Measurements from ENCODE around the gene FAM174C. TPM values are rescaled to one million over a fixed set of nuclear protein-coding genes. Genes with fewer than 3 reads are reported as not detected.

The FAM174C gene
- total RNA-seq, 1 donor from 2014 or later: 22.7 TPM

GRCh38 chr19:1266916-1267476, 8.3 kb upstream of the FAM174C start:
- DNase-seq (ENCODE audit: low spot score): peak; percentile 89
- no peaks in the 10 kb centered on the region for H3K9me3 Mint-ChIP-seq (ENCODE audit: unreplicated experiment)
- peaks cover 31% of the 10 kb centered on the region for H3K4me1 Mint-ChIP-seq (ENCODE audit: unreplicated experiment)
- peaks cover 13% of the 10 kb centered on the region for H3K36me3 Mint-ChIP-seq (ENCODE audit: low read depth, unreplicated experiment)
- peak; percentile 100 for TF ChIP-seq CTCF (IDR thresholded peaks at IDR 0.05; ENCODE audit: unreplicated experiment)
- H3K27ac Mint-ChIP-seq (ENCODE audit: unreplicated experiment): peak overlapping the region; percentile 72
- H3K4me3 Mint-ChIP-seq (ENCODE audit: unreplicated experiment): peak overlapping the region; percentile 40
- H3K27me3 Mint-ChIP-seq (ENCODE audit: unreplicated experiment): peaks cover 17% of the 10 kb centered on the region

- peak overlapping the region; percentile 40 for H3K4me3 Mint-ChIP-seq (ENCODE audit: unreplicated experiment)
- H3K27ac Mint-ChIP-seq (ENCODE audit: unreplicated experiment): peak overlapping the region; percentile 72
Measured at GRCh38 chr19:1267477-1268225, 7.7 kb upstream of the FAM174C start.

GRCh38 chr19:1268226-1269064, 6.9 kb upstream of the FAM174C start:
- DNase-seq (ENCODE audit: low spot score): no peak
- peak overlapping the region; percentile 83 for H3K4me3 Mint-ChIP-seq (ENCODE audit: unreplicated experiment)
- no peaks in the 10 kb centered on the region for H3K9me3 Mint-ChIP-seq (ENCODE audit: unreplicated experiment)
- H3K27ac Mint-ChIP-seq (ENCODE audit: unreplicated experiment): peak overlapping the region; percentile 76
- H3K36me3 Mint-ChIP-seq (ENCODE audit: low read depth, unreplicated experiment): peaks cover 23% of the 10 kb centered on the region
- no peak for TF ChIP-seq CTCF (IDR thresholded peaks at IDR 0.05; ENCODE audit: unreplicated experiment)
- peaks cover 23% of the 10 kb centered on the region for H3K27me3 Mint-ChIP-seq (ENCODE audit: unreplicated experiment)
- H3K4me1 Mint-ChIP-seq (ENCODE audit: unreplicated experiment): peaks cover 35% of the 10 kb centered on the region

More at GRCh38 chr19:1267477-1268225, 7.7 kb upstream of the FAM174C start:
- peaks cover 30% of the 10 kb centered on the region for H3K4me1 Mint-ChIP-seq (ENCODE audit: unreplicated experiment)
- H3K27me3 Mint-ChIP-seq (ENCODE audit: unreplicated experiment): peaks cover 20% of the 10 kb centered on the region
- H3K36me3 Mint-ChIP-seq (ENCODE audit: low read depth, unreplicated experiment): peaks cover 17% of the 10 kb centered on the region
- TF ChIP-seq CTCF (IDR thresholded peaks at IDR 0.05; ENCODE audit: unreplicated experiment): no peak
- H3K9me3 Mint-ChIP-seq (ENCODE audit: unreplicated experiment): no peaks in the 10 kb centered on the region
- no peak for DNase-seq (ENCODE audit: low spot score)

GRCh38 chr19:1269065-1269477, 6.3 kb upstream of the FAM174C start, which contains the start of gene CIRBP:
Gene CIRBP, plus strand, starts transcription at chr19:1269332. Its CDS starts 1,602 bp downstream, at chr19:1270934.
- Mint-ChIP-seq H3K4me1 (ENCODE audit: unreplicated experiment) (peaks cover 41% of the 10 kb centered on the region), H3K4me3 (ENCODE audit: unreplicated experiment) (peak within 1 kb of the TSS; percentile 94), H3K27me3 (ENCODE audit: unreplicated experiment) (peaks cover 24% of the 10 kb centered on the region), H3K27ac (ENCODE audit: unreplicated experiment) (peak within 1 kb of the TSS; percentile 91), H3K36me3 (ENCODE audit: low read depth, unreplicated experiment) (peaks cover 30% of the 10 kb centered on the region), H3K9me3 (ENCODE audit: unreplicated experiment) (no peaks in the 10 kb centered on the region)
- peak; percentile 29 for TF ChIP-seq CTCF (IDR thresholded peaks at IDR 0.05; ENCODE audit: unreplicated experiment)
- peak; percentile 99 for DNase-seq (ENCODE audit: low spot score)
